Activated naive CD8-positive, alpha-beta T cell treated with anti-CD3 and anti-CD28 coated beads, Interleukin-2, amount 50 U/mL, for 16 hours (primary cell): Measurements from ENCODE around the gene FLT3LG.
A peak's percentile ranks its signal among the peaks of the same experiment; 100 is the strongest.

Experiments used
- DNase-seq: peaks from one replicate; pipeline ENCODE4 v3.0.0-alpha.2; 2020; ENCODE audit warnings: low read depth, low spot score

FLT3LG gene

GRCh38 chr19:49473868-49474541, at the start of gene FLT3LG:
TSS of gene FLT3LG (plus strand) at chr19:49474215. CDS start at chr19:49474640, 425 bp downstream.
- DNase-seq, result peak; percentile 87

GRCh38 chr19:49425178-49425577, 48.8 kb upstream of the FLT3LG start, which contains the start of gene GFY:
TSS of gene GFY (plus strand) at chr19:49425388. CDS start at chr19:49426431, 1,043 bp downstream.
- no peak for DNase-seq

- no peak for DNase-seq
Measured at GRCh38 chr19:49425922-49426592, 48.0 kb upstream of the FLT3LG start.

- no peak for DNase-seq
Measured at GRCh38 chr19:49427339-49427738, 46.7 kb upstream of the FLT3LG start.

- no peak for DNase-seq
Measured at GRCh38 chr19:49427855-49428546, 46.0 kb upstream of the FLT3LG start.

GRCh38 chr19:49428547-49429451, 45.2 kb upstream of the FLT3LG start:
- no peak for DNase-seq

GRCh38 chr19:49430172-49430677, 43.8 kb upstream of the FLT3LG start:
- no peak for DNase-seq

- no peak for DNase-seq
Measured at GRCh38 chr19:49430678-49431329, 43.2 kb upstream of the FLT3LG start.

- DNase-seq, result no peak
Measured at GRCh38 chr19:49431330-49431749, 42.7 kb upstream of the FLT3LG start.

GRCh38 chr19:49432141-49433073, 41.6 kb upstream of the FLT3LG start:
- no peak for DNase-seq

GRCh38 chr19:49433240-49433901, 40.6 kb upstream of the FLT3LG start:
- DNase-seq, result no peak

GRCh38 chr19:49434907-49435583, 39.0 kb upstream of the FLT3LG start:
- DNase-seq, result no peak

- no peak for DNase-seq
Measured at GRCh38 chr19:49435670-49436069, 38.3 kb upstream of the FLT3LG start.

- DNase-seq, result no peak
Measured at GRCh38 chr19:49436381-49437017, 37.5 kb upstream of the FLT3LG start.

GRCh38 chr19:49437231-49437630, 36.8 kb upstream of the FLT3LG start:
- DNase-seq, result no peak

GRCh38 chr19:49438261-49438660, 35.8 kb upstream of the FLT3LG start:
- DNase-seq, result no peak

GRCh38 chr19:49439836-49440235, 34.2 kb upstream of the FLT3LG start:
- DNase-seq, result no peak
